Measurements from ENCODE around the gene R3HDM2. TPM values are rescaled to one million over a fixed set of nuclear protein-coding genes. Genes with fewer than 3 reads are reported as not detected.

R3HDM2 gene
- polyA plus RNA-seq (2013, experiment 1 of 2; ENCODE audit: insufficient read length) = 41.8 TPM
- 43.6 TPM for polyA plus RNA-seq (2013, experiment 2 of 2; ENCODE audit: insufficient read length)

GRCh38 chr12:57430931-57431566 is at the start of gene R3HDM2:
Gene R3HDM2, minus strand, starts transcription at chr12:57431043. Its CDS starts 120,615 bp downstream, at chr12:57310428.
- DNase-seq = peak; percentile 95

- DNase-seq = no peak
Observed at GRCh38 chr12:57479376-57480115, 48.7 kb upstream of the R3HDM2 start, which contains the start of gene ARHGAP9. Gene ARHGAP9, minus strand, starts transcription at chr12:57479866. Its CDS starts 460 bp downstream, at chr12:57479406.

- DNase-seq = no peak
Observed at GRCh38 chr12:57479043-57479375, 48.2 kb upstream of the R3HDM2 start.

- no peak for DNase-seq
Observed at GRCh38 chr12:57477710-57478681, 47.2 kb upstream of the R3HDM2 start.

GRCh38 chr12:57476993-57477709 is 46.3 kb upstream of the R3HDM2 start:
- no peak for DNase-seq

GRCh38 chr12:57476162-57476992 is 45.5 kb upstream of the R3HDM2 start:
- DNase-seq = no peak

GRCh38 chr12:57475271-57476161 is 44.7 kb upstream of the R3HDM2 start:
- DNase-seq = no peak

GRCh38 chr12:57474862-57475261 is 44.0 kb upstream of the R3HDM2 start:
- no peak for DNase-seq

GRCh38 chr12:57474430-57474829 is 43.6 kb upstream of the R3HDM2 start:
- no peak for DNase-seq

GRCh38 chr12:57473886-57474285 is 43.0 kb upstream of the R3HDM2 start:
- DNase-seq = no peak

- no peak for DNase-seq
Observed at GRCh38 chr12:57473392-57473791, 42.5 kb upstream of the R3HDM2 start.

GRCh38 chr12:57472391-57472790 is 41.5 kb upstream of the R3HDM2 start:
- DNase-seq = no peak

GRCh38 chr12:57471661-57472060 is 40.8 kb upstream of the R3HDM2 start:
- no peak for DNase-seq

GRCh38 chr12:57470970-57471656 is 40.3 kb upstream of the R3HDM2 start:
- no peak for DNase-seq

GRCh38 chr12:57470286-57470969 is 39.6 kb upstream of the R3HDM2 start:
- no peak for DNase-seq

- no peak for DNase-seq
Observed at GRCh38 chr12:57469296-57470164, 38.7 kb upstream of the R3HDM2 start.

- DNase-seq = no peak
Observed at GRCh38 chr12:57467915-57468314, 37.1 kb upstream of the R3HDM2 start.
